GM19043 (cell line): ENCODE data around the gene XXYLT1.

Experiments used
- ATAC-seq: cut with Tn5 transposase; IDR thresholded peaks from one replicate; pipeline ENCODE4 v1.9.1; 2021; ENCODE audit warnings: low read depth; ENCODE audit not compliant: unreplicated experiment

The XXYLT1 gene

GRCh38 chr3:195019335-195019734, 251.6 kb downstream of the XXYLT1 start:
- ATAC-seq = no peak
